8988T (cell line): Measurements from ENCODE around the gene ATG9A.
A peak's percentile ranks its signal among the peaks of the same experiment; 100 is the strongest.
"Not testable (repeated sequence)": the region's sequence is repeated elsewhere in the genome, so short reads cannot be mapped to it uniquely, and the experiment has no call there.

ENCODE experiments used
- DNase-seq: peaks from one replicate; pipeline ENCODE4 v3.0.0; 2011

The ATG9A gene

DNA sequence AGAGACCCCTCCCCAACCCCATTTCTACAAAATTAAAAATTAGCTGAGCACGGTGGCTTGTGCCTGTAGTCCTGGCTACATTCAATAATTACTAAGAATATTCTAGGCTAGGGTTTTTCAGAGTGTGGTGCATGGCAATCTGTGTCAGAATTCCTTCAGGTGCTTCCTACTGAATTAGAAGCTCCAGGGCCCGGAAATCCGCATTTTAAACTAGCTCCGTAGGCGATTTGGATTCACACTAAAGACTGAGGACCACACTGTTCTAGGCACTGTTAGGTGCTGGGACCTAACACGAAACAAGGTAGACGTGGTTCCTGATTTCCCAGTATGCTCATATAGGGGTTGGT is 23.5 kb downstream of the ATG9A start:
- no peak for DNase-seq

DNA sequence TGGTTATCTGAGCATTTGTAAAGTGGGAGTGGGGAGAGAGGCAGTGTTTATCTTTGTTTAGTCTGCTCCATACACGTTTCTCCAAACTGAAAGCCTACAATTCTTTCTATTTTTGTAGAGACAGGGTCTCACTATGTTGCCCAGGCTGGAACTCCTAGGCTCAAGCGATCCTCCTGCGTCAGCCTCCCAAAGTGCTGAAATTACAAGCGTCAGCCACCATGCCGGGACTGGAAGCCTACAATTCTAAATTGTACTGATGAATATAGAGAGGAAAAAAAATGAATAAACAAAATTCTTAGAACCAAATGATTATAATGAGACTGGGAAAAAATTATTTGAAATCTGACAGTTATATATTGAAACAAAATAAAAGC is 24.3 kb downstream of the ATG9A start:
- no peak for DNase-seq

DNA sequence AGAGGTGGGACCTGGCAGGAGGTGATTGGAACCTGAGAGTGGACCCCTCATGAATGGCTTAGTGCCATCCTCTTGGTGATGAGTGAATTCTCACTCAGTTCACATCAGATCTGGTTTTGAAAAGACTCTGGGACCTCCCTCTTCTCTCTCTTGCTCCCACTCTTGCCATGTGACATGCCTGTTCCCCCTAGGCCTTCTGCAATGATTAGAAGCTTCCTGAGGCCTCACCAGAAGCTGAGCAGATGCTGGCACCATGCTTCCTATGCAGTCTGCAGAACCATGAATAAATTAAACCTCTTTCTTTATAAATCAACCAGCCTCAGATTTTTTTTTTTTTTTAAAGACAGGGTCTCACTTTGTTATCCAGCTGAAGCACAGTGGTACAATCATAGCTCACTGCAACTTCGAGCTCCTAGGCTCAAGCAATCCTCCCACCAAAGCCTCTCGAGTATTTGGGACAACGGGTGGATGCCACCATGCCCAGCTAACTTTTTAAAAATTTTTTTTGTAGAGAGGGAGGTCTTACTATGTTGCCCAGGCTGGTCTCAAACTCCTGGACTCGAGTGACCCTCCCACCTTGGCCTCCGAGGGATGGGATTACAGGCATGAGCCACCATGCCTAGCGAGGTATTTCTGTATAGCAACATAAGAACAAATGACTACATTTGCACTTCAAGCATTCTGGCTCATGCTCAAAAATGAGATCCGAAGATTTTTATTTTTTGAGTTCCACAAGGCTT is 24.8 kb downstream of the ATG9A start:
- no peak for DNase-seq

DNA sequence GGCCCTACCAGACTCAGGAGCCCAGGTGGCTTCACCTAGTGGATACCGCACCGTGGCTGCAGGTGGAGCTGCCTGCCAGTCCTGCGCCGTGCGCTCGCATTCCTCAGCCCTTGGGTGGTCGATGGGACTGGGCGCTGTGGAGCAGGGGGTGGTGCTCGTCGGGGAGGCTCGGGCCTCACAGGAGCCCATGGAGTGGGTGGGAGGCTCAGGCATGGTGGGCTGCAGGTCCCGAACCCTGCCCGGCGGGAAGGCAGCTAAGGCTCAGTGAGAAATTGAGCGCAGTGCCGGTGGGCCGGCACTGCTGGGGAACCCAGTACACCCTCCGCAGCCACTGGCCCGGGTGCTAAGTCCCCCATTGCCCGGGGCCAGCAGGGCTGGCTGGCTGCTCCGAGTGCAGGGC is 28.1 kb downstream of the ATG9A start:
- DNase-seq, result not testable (repeated sequence)

DNA sequence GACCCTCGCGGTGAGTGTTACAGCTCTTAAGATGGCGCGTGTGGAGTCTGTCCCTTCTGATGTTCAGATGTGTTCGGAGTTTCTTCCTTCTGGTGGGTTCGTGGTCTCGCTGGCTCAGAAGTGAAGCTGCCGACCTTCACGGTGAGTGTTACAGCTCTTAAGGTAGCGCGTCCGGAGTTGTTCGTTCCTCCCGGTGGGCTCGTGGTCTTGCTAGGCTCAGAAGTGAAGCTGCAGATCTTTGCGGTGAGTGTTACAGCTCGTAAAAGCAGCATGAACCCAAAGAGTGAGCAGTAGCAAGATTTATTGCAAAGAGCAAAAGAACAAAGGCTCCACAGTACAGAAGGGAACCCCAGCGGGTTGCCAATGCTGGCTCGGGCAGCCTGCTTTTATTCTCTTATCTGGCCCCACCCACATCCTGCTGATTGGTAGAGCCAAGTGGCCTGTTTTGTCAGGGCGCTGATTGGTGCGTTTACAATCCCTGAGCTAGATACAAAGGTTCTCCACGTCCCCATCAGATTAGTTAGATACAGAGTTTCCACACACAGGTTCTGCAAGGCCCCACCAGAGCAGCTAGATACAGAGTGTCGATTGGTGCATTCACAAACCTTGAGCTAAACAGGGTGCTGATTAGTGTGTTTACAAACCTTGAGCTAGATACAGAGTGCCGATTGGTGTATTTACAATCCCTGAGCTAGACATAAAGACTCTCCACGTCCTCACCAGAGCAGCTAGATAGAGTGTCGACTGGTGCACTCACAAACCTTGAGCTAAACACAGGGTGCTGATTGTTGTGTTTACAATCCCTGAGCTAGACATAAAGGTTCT is 28.7 kb downstream of the ATG9A start:
- not testable (repeated sequence) for DNase-seq

DNA sequence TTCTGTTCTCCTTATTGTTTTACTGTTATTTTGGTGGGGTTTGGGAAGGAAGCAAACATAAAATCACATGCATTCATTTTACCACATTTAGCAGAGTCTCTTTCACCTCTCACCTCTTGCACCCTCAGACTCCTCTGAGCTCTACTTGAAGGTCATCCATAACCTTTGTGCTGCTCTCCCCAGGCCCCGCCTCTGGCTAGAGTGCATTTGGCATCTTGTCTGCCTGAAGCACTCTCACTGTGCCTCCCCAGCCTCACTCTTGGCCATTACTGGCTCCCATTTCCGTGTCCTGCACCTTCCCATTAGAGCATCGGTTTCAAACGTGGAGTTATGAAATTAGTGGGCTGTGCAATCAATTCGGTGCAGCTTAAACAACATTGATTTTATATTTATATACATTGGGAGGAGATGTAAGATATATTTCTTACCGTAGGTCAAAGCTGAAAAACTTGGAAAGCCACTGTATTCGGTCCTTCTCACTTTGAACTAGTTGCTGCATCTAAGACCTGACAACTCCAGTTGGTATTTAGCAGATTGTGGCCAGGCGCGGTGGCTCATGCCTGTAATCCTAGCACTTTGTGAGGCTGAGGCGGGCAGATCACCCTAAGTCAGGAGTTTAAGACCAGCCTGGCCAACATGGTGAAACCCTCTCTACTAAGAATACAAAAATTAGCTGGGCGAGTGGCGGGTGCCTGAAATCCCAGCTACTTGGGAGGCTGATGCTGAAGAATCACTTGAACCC is 29.8 kb downstream of the ATG9A start:
- DNase-seq, result no peak

DNA sequence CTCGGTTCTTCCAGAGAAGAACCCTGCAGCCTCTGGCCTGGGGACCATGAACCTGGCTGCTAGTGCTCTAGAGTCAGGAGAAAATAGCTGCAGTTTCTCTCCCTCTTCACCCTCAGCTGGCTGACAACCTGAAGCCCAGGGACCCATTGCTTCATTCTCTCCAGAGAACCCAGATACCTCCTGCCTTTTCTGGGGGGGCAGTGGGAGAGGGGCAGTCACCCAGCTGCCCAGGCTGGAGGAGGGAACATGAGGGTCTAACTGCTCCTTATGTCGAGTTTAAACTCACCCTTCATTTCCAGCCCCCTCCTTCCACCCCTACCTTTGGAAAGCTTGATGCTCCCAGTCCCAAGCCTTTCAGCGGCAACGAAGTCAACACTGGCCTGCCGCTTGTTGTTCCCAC is 30.5 kb downstream of the ATG9A start:
- DNase-seq, result no peak

DNA sequence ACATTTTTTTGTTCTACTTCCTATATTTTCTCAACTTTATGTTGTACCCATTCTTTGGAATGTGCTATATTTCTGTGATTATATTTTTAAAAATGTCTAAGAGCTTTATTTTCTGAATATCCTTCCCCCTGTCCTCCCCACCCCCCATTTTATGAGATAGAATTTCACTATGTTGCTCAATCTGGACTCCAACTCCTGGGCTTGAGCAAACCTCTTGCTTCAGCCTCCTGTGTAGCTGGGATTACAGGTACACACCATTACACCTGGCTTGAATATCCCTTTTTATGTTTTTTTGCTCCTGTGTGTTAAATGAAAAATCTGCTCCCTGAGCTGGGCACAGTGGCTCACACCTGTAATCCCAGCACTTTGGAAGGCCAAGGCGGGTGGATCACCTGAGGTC is 32.0 kb downstream of the ATG9A start:
- DNase-seq, result no peak

DNA sequence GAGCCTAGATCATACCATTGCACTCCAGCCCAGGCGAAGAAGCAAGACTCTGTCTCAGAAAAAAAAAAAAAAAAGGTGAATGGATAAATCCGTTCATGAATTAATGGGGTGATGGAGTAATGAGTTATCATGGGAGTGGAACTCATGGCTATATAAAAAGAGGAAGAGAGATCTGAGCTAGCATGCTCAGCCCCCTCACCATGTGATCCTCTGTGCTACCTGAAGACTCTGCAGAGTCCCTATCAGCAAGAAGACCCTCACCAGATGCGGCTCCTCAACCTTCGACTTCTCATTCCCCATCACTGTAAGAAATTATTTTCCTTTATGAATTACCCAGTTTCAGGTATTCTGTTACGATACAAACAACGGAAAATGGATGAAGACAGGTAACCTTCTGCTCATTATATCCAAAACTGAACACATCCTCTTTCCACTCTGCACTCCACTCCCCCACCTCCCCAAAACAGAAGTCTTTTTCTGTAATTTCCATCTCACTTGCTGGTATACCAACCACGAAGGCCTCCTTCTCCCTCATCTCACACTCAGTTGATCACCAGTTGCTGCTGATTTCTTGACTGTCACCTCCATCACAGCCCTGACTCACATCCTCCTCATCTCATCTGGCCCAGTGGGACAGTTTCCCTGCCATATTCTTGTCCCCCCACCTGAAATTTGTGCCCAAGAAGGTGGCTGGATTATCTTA is 42.5 kb downstream of the ATG9A start:
- no peak for DNase-seq

DNA sequence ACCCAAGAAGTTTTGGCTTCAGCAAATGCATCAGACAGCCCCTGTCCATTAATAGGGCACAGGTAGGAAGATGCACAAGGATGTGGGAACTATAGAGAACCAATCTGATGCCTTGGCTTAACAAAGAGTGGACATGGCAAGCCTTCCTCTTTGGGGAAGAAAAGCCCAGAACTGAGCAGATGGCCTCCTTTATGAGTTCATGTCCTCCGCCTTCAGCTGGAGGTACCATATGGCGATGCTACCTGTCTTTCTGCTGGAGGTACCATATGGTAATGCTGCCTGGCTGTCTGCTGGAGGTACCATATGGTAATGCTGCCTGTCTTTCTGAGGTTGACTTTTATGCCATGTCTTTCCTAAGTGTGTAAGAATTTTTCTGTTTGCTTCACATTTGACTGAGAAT is 45.3 kb downstream of the ATG9A start:
- DNase-seq, result no peak

DNA sequence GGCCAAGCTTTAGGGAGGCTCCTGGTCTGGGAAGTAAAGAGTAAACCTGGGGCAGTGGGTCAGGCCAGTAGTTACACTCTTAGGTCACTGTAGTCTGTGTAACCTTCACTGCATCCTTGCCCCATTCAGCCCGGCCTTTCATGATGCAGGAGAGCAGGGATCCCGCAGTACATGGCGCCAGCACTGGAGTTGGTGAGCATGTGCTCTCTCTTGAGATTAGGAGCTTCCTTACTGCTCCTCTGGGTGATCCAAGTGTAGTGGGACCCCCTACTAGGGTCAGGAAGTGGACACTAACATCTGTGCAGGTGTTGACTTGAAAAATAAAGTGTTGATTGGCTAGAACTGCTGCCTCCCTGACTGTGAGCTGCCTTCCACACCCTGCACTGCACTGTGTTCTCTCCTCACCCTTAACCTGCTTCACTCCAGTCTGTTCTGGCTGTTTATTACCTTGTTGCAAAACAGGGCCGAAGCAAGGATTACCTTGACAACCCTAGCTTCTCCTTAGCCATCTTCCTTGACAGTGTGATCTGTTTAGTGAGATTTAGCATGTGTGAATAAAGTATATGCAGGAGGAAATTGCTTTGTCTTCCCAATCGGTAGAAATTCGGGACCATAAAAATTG is 46.2 kb downstream of the ATG9A start:
- DNase-seq, result no peak

DNA sequence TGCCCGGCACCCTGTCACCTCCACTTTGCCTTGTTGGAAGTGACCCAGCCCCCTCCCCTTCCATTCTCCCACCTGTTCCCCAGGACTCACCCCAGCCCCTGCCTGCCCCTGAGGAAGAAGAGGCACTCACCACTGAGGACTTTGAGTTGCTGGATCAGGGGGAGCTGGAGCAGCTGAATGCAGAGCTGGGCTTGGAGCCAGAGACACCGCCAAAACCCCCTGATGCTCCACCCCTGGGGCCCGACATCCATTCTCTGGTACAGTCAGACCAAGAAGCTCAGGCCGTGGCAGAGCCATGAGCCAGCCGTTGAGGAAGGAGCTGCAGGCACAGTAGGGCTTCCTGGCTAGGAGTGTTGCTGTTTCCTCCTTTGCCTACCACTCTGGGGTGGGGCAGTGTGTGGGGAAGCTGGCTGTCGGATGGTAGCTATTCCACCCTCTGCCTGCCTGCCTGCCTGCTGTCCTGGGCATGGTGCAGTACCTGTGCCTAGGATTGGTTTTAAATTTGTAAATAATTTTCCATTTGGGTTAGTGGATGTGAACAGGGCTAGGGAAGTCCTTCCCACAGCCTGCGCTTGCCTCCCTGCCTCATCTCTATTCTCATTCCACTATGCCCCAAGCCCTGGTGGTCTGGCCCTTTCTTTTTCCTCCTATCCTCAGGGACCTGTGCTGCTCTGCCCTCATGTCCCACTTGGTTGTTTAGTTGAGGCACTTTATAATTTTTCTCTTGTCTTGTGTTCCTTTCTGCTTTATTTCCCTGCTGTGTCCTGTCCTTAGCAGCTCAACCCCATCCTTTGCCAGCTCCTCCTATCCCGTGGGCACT is 46.9 kb downstream of the ATG9A start:
- no peak for DNase-seq

DNA sequence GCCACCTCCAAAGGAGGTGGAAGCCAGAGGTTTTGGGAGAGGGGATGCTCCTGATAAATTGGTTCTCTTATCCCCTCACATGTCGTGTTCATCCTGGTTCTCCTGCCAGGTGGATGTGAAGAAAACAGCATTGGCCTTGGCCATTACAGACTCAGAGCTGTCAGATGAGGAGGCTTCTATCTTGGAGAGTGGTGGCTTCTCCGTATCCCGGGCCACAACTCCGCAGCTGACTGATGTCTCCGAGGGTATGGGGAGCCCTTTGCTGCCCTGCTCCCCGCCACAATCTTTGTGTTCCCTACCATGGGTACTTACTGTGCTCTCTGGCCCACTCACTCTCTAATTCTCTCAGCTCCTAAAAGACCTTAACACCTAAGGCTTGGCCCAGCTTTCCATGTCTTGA is 47.9 kb downstream of the ATG9A start:
- no peak for DNase-seq

DNA sequence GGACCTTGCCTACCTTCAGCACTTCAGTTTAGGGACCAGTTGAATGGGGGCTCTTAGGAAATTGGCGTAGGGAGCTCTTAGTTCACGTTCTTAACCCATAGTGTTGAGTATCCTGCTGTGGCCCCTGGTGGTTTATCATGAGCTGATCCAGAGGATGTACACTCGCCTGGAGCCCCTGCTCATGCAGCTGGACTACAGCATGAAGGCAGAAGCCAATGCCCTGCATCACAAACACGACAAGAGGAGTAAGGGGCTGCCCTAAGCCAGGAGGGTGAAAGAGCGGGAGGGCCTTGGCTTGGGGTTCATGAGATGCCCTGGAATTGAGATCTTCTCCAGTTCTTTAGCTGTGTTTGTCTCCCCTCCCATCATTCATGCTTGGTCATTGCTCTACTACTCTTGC is 48.5 kb downstream of the ATG9A start:
- DNase-seq, result no peak

DNA sequence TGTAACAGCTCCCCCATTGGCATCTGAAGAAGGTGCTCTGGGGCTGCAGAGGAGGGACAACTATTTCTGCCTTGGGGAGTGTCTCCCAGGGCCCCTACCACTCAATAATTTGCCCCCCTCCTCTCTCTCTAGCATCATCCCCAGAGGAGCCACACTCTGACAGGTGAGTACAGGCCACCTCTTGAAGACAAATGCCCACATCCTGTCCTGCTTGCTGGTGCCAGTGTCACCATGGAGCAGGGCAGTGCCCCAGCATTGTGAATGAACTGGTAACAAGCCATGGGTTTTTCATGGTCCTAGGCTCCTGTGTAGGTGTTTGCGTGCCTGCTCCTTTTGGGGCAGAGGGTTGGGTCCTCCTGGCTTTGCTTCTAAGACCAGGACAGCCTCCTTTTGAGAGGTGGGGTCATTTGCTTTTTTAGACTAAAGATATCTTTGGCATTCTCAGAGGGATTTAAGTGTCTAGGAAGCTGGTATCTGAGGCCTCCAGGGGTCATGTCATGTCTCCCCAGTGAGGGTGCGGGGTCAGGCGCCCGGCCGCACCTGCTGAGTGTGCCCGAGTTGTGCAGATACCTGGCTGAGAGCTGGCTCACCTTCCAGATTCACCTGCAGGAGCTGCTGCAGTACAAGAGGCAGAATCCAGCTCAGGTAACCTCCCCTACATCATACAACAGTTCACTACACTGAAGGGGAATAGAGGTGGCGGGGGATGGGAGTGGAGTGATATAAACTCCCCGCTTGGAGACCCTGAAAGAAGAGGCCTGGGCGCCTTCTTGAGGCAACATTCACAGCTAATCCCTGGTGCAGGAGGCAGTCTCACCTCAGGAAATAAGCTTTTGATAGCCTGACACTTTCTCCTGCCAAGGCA is 49.6 kb downstream of the ATG9A start:
- DNase-seq, result no peak

DNA sequence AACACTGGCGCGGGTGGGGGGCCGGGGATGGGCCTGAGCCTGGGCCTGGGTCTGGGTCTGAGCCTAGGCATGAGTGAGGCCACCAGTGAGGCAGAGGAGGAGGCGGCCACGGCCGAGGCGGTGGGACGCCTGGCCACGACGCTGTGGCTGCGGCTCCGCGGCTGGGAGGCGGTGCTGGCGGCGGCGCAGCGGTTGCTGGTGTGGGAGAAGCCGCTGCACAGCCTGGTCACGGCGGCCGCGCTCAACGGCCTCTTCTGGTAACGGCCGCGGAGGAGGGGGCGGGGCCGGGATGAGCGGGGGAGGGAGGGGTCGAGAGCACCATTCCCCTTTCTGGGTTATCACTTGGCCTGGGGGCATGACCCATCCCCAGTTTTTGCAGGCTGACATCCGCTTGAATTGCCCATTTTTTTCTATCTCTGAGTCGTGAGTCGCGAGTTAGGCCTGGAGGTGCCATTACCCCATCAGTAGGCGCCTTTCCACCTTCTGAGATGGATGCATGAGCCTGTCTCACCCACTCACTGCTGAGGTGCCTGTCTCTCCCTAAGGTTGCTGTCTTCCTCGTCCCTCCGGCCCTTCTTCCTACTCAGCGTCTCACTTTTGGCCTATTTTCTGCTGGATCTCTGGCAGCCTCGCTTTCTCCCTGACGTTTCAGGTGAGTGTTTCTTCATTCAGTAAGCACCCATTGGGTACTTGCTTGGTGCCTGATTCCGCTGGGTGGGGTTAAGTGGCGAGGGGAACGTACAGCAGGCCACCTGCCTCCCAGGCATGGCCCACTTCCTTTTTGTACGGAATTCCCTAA is 50.9 kb downstream of the ATG9A start:
- no peak for DNase-seq

DNA sequence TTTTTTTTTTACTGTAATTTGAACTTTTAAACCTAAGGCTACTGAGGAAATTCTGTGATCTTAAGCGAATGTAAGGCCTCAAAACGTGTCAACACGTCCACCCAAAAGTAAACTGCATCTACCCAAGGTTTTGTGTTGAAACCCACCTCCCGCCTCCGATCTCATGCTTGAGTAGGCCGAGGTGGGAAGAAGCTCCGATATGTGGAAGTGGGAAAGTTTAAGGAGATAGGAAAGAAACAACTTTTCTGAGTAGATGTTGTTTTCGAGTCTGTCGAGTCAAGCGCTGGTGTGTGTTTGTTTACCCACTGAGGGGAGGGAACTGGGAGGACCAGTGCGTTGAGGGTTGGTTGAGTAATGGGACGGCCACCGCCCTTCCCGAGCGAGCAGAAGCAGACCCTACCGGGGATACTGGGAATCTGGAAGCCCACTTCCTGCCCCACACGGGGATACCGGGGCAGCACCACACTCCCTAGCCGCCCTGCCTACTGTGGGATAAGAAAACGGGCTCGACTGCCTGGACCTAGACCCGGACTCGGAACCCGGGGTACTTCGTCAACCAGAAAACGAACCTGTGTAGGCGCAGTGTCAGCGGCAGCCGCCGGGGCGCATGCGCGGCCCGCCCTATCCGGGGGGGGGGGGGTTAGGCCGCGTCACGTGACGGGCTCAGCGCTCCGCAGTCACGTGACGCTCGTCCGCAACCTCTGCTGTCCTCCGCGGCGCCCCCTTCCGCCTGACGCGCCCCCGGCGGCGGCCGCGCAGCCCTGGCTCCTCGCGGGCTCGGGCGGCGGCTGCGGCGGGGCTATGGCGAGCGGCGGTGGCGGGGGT is 51.7 kb downstream of the ATG9A start, which contains the start of gene RETREG2:
RETREG2 (plus strand) TSS at position 724 of the 825 bp plus-strand sequence; CDS start at position 802, 78 bp downstream.
- DNase-seq, result peak; percentile 94

DNA sequence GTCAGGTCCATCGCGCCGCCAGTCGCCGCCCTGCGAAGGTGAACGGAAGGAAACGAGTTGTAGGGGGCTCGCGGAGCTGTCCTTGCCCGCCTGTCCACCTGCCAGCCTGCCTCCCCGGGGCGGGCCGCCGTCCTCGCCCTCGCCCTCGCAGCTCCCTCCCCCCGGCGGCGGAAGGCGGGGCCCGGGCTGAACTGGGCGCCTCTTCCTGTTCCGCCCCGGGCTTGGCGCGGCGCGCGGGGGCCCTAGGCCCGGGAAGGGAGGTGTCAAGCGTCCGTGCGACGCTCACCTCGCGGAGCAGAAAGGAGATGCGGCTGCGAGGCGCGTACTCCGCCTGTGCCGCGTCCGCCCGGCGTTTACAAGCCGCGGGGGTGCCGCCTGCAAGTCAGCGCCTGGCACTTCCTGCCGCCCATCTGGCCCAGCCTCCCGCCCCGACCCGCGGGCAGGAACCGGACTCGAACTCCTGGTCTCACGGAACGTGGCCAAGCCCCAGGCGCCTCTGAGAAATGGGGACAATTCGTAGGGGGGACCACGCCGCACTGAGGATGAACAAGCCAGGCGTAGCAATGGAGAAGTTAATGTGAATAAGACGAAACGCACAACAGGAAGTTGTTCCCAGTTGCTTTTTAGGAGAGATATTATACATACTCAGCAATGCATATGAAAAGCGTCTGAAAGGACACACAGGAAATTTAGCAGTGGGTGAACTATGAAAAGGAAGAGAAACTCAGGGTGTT is 52.5 kb downstream of the ATG9A start, which contains the start of gene CNPPD1:
CNPPD1 (minus strand) TSS at position 108 of the 734 bp plus-strand sequence; CDS start at position 11, 97 bp downstream.
- peak; percentile 80 for DNase-seq
